Measurements from ENCODE around the gene NEGR1.

GRCh38 chr1:71784241-71784640 is 498.1 kb downstream of the NEGR1 start:
- TF ChIP-seq POLR2AphosphoS5 (IDR thresholded peaks at IDR 0.05; ENCODE audit: insufficient read depth, low read depth, low read length) (no peak), POLR2A (IDR thresholded peaks at IDR 0.05; ENCODE audit: low read depth, low read length) (no peak), CTCF (IDR thresholded peaks at IDR 0.05; ENCODE audit: extremely low read depth in 1 of 2, insufficient read depth in 1 of 2, low read depth in 1 of 2, low read length in 2 of 2) (no peak), EZH2 (IDR thresholded peaks at IDR 0.05; ENCODE audit: borderline replicate concordance, low read depth, low read length, severe bottlenecking) (no peak), FOS (IDR thresholded peaks at IDR 0.05; ENCODE audit: borderline replicate concordance, insufficient read depth, low read length) (no peak), MYC (IDR thresholded peaks at IDR 0.05; ENCODE audit: low read depth, low read length) (no peak), GATA2 (IDR thresholded peaks at IDR 0.05; ENCODE audit: insufficient read depth, insufficient read length, low read depth, low read length) (no peak), JUN (IDR thresholded peaks at IDR 0.05; ENCODE audit: borderline replicate concordance, insufficient read depth, insufficient read length, low read depth) (no peak)
- TF ChIP-seq, protein P1, sequence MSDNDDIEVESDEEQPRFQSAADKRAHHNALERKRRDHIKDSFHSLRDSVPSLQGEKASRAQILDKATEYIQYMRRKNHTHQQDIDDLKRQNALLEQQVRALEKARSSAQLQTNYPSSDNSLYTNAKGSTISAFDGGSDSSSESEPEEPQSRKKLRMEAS (IDR thresholded peaks at IDR 0.05; ENCODE audit: insufficient read depth, insufficient read length): no peak
